Fibroblast of pulmonary artery (primary cell): ENCODE measurements around the gene IFNE.
A peak's percentile ranks its signal among the peaks of the same experiment; 100 is the strongest.
"Not testable (repeated sequence)": the region's sequence is repeated elsewhere in the genome, so short reads cannot be mapped to it uniquely, and the experiment has no call there.

Experiments used
- DNase-seq: peaks from one replicate; pipeline ENCODE4 v3.0.0-alpha.2; 2010; ENCODE audit warnings: low read depth
- H3K4me3 ChIP-seq: replicated peaks from 2 replicates; pipeline ENCODE4 v1.5.1; 2011; ENCODE audit warnings: low read depth, mild to moderate bottlenecking, control low read depth, low read length, moderate library complexity
- TF ChIP-seq, protein P1 (sequence below): IDR thresholded peaks from 2 replicates; pipeline ENCODE4 v1.5.1; 2011; ENCODE audit warnings: mild to moderate bottlenecking, control low read depth, low read length, inconsistent platforms; ENCODE audit errors: missing control alignments

IFNE gene

DNA sequence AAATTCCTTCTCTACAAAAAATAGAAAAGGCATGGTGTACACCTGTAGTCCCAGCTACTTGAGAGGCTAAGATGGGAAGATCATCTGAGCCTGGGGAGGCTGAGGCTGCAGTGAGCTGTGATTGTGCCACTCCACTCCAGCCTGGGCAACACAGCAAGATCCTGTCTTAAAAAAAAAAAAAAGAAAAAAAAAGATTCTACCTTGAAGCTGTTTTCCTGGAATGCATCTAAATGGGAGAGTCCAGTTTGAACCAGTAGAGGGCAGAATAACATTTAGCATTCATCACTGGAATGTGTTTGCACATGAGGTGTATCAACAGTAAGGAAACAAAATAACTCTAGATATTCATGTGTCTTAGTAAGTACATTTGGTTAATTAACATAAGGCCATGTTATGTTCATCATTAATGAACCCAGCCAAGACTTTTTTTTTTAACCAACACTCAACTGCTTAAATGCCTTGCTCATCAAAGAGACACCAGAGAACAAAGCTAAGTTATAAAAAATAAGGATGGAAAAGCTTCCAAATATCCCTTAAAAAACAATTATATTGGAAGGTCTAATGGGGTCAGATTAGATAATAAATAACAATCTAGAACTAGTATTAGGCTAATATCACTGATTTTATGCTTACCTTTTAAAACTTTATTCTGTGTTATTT is 16.1 kb downstream of the IFNE start:
- TF ChIP-seq, protein P1, sequence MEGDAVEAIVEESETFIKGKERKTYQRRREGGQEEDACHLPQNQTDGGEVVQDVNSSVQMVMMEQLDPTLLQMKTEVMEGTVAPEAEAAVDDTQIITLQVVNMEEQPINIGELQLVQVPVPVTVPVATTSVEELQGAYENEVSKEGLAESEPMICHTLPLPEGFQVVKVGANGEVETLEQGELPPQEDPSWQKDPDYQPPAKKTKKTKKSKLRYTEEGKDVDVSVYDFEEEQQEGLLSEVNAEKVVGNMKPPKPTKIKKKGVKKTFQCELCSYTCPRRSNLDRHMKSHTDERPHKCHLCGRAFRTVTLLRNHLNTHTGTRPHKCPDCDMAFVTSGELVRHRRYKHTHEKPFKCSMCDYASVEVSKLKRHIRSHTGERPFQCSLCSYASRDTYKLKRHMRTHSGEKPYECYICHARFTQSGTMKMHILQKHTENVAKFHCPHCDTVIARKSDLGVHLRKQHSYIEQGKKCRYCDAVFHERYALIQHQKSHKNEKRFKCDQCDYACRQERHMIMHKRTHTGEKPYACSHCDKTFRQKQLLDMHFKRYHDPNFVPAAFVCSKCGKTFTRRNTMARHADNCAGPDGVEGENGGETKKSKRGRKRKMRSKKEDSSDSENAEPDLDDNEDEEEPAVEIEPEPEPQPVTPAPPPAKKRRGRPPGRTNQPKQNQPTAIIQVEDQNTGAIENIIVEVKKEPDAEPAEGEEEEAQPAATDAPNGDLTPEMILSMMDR: peak; percentile 77
- DNase-seq: peak; percentile 86
- H3K4me3 ChIP-seq: no peak overlapping the region

DNA sequence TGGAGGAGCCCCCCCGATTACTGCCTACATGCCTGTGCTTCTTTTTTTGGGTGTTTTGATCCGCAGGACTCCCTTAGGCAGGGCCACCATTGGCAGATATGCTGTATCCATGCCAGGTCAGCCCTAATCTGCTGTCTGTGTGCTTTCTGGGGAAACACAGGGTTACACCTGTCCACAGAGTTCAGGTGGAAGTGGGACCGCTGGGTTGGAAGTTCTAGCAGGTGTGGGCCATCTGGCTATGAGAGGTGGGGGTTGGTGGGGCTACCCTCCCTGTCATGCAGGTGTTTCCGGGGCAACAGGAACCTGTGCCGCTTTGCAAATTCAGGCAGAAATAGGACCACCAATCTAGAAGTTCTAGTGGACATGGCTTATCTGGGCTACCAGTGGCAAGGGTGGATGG is 17.0 kb downstream of the IFNE start:
- H3K4me3 ChIP-seq: no peak overlapping the region
- no peak for DNase-seq
- TF ChIP-seq, protein P1: no peak

DNA sequence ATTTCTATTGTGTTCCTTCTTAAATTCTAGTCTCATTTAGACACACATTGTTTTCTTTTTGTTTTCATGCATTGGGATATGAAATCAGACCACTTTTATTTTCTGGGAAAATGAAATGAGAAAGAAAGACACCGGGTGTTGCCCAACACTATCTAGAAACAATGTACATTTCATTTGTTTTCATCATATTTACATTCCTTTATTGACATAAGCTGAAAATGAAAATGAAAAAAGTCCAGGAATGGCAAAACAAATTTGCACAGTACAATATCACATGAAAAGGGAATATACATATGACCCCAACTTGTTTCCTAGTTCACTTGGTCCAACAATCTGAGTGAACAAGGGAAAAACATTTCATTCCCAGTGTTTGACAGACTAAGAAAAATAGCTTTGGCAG is 20.7 kb downstream of the IFNE start:
- TF ChIP-seq, protein P1: no peak
- H3K4me3 ChIP-seq: no peak overlapping the region
- DNase-seq: peak; percentile 15

DNA sequence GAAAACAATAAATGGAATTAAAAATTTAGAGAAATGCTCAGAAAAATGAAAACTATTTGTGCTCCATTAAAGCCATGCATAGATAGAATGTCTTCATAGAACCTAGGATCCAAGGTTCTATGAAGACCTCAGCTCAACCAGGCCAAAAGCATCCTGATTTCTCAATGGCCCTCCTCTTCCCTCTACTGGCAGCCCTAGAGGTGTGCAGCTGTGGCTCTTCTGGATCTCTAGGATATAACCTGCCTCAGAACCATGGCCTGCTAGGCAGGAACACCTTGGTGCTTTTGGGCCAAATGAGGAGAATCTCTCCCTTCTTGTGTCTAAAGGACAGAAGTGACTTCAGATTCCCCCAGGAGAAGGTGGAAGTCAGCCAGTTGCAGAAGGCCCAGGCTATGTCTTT is 26.8 kb downstream of the IFNE start:
- no peak overlapping the region for H3K4me3 ChIP-seq
- DNase-seq: peak; percentile 63
- TF ChIP-seq, protein P1: peak; percentile 83

DNA sequence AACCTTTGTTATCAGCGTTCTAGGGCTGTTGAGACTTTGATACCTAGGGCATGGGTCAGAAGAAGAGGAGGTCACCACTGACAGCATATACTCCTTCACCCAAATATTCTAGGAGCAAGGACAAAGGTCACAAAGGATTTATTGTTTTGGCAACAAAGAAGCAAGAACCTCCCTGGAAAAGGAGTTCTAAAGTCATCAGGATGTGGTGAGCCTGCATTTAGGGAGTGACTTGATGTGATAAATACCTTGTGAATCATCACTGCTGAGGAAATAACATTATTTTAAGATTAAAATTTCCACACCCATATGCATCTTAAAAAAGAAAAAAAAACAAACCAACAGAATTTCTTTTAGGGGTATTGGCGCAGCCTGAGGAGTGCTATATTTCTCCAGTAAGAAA is 28.0 kb downstream of the IFNE start:
- peak; percentile 58 for DNase-seq
- TF ChIP-seq, protein P1: no peak
- no peak overlapping the region for H3K4me3 ChIP-seq

DNA sequence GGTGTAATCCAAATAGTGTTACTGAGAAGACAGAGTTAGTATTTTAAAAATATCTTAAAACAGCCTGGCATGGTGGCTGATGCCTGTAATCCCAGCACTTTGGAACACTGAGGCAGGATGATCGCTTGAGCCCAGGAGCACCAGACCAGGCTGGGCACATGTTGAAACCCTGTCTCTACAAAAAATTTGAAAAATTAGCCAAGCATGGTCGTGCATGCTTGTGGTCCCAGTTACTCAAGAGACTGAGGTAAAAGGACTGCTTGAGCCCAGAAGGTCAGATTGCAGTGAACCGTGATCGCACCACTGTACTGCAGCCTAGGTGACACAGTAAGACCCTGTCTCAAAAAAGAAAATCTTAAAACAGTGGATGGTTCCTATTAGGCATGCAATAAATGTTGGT is 29.4 kb downstream of the IFNE start:
- no peak for DNase-seq
- TF ChIP-seq, protein P1: no peak
- H3K4me3 ChIP-seq: no peak overlapping the region

DNA sequence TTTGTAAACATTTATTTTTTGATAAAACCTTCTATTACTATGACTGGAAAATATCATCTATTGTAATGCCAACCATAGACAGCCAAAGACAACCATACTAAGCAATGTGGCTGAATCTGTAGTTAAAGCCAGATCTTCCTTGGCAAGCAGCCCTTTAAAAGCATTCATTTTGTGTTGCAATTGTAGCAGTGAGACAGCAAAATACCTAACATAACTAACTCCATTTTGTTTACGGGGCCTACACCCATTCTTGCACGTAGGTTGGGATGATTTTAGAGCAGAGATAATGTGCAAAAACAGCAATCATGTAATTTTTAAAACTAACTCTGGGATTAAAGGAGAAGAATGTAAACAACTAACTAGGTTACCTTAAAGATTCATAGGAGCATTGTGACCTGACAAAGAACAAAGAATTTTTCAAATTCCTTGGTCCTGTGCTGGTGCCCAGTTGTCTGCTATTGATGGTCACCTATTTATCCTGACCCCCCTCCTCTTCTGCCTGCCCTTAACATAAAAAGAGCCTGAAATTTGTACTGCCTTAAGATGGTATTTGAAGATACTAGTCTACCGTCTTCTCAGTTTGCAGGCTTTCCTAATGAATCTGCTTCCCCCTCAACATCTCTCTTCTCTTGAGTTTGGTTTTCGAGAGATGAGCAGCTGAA is 31.2 kb downstream of the IFNE start:
- H3K4me3 ChIP-seq: no peak overlapping the region
- peak; percentile 55 for DNase-seq
- TF ChIP-seq, protein P1: no peak

DNA sequence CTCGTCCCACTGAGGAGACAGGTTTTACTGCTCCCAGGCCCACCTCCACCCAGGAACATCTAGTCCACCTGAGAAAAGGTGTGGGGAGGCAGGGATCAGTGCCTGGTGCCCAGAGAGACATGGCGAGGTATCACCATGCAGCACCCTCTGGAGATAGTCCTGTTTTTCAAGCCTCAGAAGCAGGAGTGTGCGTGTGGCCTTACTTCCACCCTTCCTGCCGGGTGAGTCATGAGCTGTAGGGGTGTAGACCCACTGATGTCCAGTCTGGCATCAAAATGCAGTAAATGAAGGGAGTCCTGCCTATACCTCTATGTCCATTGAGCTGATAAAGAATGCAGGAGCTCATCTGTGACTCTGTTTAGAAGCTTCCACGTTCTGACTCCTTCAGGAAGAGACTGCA is 32.8 kb downstream of the IFNE start:
- H3K4me3 ChIP-seq: not testable (repeated sequence)
- peak; percentile 21 for DNase-seq
